Stimulated activated CD4-positive, alpha-beta T cell treated with anti-CD3 and anti-CD28 coated beads, Interleukin-4, amount 100 ng/mL, for 48 hours (primary cell): Measurements from ENCODE around the gene FER.
"Not testable (repeated sequence)": the region's sequence is repeated elsewhere in the genome, so short reads cannot be mapped to it uniquely, and the experiment has no call there.

ENCODE experiments used
- DNase-seq, 2 donors: peaks; one replicate each; pipeline ENCODE4 v3.0.0-alpha.2; 2020; ENCODE audit warnings: low read depth in 2 of 2

Gene FER

DNA sequence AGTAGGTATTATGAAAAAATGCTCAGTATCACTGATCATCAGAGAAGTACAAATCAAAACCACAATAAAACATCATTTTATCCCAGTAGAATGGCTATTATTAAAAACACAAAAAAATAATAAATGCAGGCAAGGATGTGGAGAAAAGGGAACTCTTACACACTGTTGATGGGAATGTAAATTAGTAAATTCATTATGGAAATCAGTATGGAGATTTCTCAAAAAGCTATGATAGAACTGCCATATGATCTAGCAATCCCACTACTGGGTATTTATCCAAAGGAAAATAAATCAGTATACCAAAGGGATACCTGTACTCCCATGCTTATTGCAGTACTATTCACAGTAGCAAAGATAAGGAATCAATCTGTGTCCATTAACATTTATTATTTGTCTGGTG is 209.6 kb downstream of the FER start:
- DNase-seq: no peak

DNA sequence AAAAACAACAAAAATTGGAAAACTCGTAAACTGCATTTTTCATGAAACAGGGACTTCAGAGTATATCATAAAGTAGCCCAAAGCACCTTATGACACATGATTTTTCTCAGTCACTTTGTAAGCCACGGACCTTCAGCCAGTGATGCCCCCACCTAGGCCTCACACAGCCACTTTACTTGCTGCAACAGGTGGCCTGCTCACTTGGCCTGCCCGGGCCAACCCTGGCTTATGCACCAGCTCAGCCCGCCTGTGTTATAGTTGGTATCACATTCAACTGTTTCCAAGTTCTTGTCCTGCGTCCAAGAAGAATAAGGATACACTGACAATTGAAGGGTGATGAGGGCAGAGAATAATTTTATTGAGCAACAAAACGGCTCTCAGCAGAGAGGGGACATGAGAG is 219.2 kb downstream of the FER start:
- DNase-seq: no peak

DNA sequence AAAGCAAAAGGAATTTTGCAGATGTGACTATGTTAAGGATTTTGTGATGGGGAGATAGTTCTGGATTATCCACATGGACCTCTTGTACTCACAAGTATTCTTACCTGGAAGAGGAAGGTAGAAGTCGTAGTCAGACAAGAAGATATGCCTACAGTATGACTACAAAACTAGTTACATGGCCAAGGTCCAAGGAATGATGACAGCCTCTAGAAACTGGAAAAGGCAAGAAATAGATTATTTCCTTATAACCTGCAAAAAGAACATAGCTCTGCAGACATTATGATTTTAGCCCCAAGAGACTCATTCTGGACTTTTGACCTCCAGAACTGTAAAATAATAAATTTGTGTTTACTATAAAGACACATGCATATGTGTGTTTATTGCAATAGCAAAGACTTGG is 226.9 kb downstream of the FER start:
- no peak for DNase-seq

DNA sequence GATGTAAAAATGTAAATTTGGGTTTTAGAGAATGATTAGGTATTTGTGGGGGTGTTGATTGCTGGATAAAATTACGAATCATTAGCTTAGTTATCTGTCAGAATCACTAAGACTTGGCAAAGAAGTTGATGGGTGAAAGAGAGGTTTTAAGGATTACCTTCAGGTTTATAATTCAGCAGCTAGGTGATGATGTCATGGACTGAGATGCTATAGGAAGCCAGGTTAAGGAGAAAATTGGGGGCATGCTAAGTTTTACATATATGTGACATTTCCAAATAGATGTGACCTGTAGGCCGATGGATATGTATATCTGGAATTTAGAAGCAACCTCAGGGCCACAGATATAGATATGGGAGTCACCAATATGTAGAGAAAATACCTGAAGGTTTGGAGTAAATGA is 228.0 kb downstream of the FER start:
- DNase-seq: no peak

DNA sequence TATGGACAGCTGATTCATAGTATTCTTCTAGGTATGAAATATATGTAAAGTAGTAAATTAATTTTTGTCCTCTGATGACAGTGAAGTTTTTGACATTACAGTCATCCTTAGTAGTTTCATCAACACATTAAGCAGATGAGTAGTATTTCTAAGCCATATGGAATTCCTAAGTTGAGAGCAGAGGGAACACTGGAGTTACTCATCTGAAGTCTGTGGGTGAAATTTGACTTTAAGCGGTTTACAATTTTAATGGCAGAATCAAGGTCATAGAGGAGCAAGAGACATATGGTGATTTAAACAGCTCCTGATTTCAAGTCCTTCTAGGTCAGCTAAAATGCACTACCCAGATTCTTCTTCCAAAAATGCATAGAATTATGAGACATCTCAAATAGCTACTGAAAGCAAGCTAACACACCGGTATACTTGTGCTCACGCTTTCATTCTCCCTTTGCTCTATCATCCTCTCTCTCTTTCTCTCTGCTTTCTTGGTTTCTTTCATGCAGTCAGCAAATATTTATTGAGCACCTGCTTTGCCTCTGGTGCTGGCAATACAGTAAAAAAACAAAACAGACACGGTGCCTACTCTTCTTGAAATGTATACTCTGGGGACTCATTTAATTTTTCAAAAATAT is 235.9 kb downstream of the FER start:
- DNase-seq: no peak

GRCh38 chr5:108989761-108990392 is 242.2 kb downstream of the FER start:
- no peak for DNase-seq

DNA sequence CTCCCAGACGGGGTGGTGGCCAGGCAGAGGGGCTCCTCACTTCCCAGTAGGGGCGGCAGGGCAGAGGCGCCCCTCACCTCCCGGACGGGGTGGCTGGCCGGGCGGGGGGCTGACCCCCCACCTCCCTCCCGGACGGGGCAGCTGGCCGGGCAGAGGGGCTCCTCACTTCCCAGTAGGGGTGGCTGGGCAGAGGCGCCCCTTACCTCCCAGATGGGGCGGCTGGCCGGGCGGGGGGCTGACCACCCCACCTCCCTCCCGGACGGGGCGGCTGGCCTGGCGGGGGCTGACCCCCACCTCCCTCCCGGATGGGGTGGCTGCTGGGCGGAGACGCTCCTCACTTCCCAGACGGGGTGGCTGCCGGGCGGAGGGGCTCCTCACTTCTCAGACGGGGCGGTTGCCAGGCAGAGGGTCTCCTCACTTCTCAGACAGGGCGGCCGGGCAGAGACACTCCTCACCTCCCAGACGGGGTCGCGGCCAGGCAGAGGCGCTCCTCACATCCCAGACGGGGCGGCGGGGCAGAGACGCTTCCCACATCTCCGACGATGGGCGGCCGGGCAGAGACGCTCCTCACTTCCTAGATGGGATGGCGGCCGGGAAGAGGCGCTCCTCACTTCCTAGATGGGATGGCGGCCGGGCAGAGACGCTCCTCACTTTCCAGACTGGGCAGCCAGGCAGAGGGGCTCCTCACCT is 244.8 kb downstream of the FER start:
- DNase-seq: not testable (repeated sequence)

- DNase-seq: not testable (repeated sequence)
Observed at GRCh38 chr5:108993440-108993839, 245.7 kb downstream of the FER start.

GRCh38 chr5:108997720-108998119 is 250.0 kb downstream of the FER start:
- DNase-seq: no peak

DNA sequence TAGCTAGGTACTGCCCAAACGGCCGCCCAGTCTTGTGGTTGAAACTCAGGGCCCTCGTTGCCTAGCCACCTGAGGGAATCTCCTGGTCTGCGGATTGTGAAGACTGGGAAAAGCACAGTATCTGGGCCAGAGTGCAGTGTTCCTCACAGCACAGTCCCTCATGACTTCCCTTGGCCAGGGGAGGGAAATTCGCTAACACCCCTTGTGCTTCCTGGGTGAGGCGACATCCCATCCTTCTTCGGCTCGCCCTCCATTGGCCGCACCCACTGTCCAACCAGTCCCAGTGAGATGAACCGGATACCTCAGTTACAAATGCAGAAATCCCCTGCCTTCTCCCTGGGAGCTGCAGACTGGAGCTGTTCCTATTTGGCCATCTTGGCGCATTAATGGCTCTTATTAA is 250.5 kb downstream of the FER start:
- no peak for DNase-seq

- DNase-seq: no peak
Observed at GRCh38 chr5:109003928-109004327, 256.2 kb downstream of the FER start.

- no peak for DNase-seq
Observed at GRCh38 chr5:109005297-109006009, 257.8 kb downstream of the FER start.

DNA sequence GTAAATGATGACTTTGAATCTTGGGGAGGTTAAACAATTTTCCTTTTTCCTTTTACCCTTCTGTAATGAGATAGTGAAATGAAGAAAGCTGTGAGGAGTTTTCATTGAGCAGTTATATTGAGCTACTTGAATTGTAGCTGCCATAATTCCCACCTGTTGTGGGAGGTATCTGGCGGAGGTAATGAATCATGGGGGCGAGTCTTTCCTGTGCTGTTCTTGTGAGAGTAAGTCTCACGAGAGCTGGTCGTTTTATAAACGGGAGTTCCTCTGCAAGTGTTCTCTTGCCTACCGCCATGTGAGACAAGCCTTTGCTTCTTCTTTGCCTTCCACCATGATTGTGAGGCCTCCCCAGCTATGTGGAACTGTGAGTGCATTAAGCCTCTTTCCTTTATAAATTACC is 258.4 kb downstream of the FER start:
- DNase-seq: no peak

DNA sequence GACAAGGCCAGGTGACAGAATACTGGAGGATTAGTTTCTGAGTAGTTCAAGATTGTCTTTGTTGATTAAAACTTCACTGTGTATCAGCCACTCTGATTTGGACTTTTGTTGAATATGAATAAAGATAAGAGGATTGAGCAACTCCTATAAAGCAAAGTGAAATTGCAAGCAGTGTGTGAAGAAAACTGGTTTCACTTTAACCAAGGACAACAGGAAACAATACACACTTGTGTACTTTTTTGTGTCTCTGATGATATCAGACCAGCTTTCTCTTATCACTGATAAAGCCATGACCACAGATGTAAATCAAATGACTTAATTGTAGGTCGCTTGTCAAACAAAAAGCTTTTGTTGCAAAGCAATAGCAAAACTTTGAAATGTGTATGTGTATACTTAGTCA is 268.6 kb downstream of the FER start:
- no peak for DNase-seq

DNA sequence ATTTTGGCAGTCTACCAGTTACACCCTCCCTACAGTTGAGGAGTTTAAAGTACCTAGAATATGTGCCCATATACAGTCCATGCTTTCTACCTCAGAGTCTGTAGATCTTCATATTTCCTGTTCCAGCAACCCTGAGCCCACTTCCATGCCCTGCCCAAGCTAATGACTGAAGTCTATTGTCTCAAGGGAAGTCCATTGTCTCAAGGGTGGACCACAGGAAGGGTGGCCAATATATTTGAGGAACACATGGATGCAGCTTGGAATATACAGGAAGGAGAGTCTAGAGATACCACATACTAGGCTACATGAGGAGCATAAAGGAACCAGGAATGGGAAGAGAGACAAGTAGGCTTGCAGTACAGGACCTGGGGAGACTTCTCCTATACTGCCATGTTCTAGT is 274.4 kb downstream of the FER start:
- DNase-seq: no peak

DNA sequence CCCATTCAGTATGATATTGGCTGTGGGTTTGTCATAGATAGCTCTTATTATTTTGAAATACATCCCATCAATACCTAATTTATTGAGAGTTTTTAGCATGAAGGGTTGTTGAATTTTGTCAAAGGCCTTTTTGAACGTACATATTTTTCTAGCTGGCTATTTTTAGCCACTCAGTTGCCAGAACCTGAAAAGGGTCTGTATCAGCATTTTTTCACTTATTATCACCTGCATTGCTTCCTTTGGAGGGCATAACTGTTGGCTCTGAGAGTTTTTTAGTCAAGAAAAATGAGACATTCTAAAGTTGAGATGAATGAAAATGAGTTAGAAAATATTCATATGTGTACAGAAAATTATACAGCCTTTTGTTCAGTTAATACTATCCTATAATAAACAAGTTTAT is 278.0 kb downstream of the FER start:
- DNase-seq: not testable (repeated sequence)

GRCh38 chr5:109027983-109028607 is 280.4 kb downstream of the FER start:
- DNase-seq: no peak

DNA sequence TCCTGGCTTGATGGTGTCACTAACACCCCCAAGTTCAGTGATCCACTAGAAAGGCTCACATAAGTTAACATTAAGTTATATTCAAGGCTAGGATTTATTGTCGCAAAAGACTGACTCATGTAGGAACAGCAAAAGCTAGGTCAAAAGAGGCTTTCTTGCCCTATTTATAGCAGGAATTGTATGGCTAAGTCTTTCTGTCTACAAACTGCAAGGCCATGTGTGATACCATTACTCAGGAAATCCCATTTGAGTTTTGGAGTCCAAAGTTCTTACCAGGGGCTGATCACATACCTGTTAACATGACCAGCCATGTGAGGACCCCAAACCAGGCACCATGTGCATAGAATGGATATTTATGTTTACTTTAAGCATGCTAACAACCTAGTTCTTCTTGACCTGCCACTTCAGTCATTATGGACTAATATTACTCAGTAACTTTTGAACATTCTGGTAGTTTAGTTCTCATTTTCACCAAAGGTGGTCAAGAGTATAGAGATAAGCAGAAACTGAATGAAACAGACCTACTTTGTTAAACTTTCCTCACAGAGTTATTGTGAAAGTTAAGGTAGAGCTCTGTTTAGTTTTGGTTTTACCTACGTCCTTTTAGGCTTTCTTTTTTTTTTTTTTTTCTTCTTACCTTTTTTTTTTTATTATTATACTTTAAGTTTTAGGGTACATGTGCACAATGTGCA is 281.1 kb downstream of the FER start:
- no peak for DNase-seq

- DNase-seq: no peak
Observed at GRCh38 chr5:109029847-109030246, 282.1 kb downstream of the FER start.

GRCh38 chr5:109030360-109031143 is 282.9 kb downstream of the FER start:
- no peak for DNase-seq

- DNase-seq: no peak
Observed at GRCh38 chr5:109034306-109034705, 286.6 kb downstream of the FER start.
